GM18951 (cell line): Measurements from ENCODE around the gene GCHFR.

Experiments used
- POLR2A ChIP-seq: IDR thresholded peaks from 4 replicates; pipeline ENCODE4 v1.6.1; 2011; ENCODE audit warnings: mild to moderate bottlenecking; ENCODE audit not compliant: insufficient read length, insufficient read depth; ENCODE audit errors: extremely low read depth
- in situ Hi-C: fragments of 300-500 bp; cut with MboI; formaldehyde crosslinking; loops from one replicate; pipeline ENCODE4 v1.12.0; 2022; ENCODE audit warnings: low sequenced_read_pairs, mixed read lengths, inconsistent platforms; ENCODE audit not compliant: unreplicated experiment

Gene GCHFR

DNA sequence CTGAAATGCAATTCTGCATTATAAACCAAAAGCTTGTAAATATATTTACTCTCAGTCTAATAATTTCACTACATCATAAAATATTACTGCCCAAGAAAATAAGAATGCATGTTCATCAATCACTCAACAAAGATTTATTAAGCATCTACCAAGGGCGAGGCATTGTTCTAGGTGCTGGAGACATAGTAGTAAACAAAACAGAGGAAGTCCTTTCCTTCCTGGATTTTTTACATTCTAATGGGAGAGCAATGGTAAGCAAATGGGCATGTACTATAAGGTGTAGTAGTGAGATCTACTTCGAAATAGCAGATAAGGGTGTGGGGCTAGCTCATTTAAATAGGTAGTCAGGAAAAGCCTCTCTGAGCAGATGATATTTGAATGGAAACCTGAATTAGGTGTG, 32.2 kb downstream of the GCHFR start:
- in situ Hi-C loops = no loop called here
- no peak for TF ChIP-seq POLR2A

GRCh38 chr15:40796512-40796911, 32.6 kb downstream of the GCHFR start:
- in situ Hi-C loops = no loop called here

DNA sequence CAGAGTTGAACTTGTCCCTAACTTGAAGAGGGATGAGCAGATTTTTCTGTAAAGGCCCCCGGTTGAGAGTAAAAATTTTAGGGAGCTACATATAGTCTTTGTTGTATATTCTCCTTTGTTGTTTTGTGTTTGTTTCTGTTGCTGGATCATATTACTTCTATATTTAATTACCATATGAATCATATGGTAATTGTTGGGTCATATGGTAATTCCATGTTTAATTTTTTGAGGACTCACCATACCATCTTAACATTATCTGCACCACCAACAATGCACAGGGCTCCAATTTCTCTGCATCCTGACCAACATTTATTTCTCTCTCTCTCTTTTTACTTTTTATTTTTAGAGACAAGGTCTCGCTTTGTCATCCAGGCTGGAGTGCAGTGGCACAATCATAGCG, 35.7 kb downstream of the GCHFR start:
- in situ Hi-C loops = no loop called here

More at GRCh38 chr15:40796512-40796911, 32.6 kb downstream of the GCHFR start:
- TF ChIP-seq POLR2A = no peak

DNA sequence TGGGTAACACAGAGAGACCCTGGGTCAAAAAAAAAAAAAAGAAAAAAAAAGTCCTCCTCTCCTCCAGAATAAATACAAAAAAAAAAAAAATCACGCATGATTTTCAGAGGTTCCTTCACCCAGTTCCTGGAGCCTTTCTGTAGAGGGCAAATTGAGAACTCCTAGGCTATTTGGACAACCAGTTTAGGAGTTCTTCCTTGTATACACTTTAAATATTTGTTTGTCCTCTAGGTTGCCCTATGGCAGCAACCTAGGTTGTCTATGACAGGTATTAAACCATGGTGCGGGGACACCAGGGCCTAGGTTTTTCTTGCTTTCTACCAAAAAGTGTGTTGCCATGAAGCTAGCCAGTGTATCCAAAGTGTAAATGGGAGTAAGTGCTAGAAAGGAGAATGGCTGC, 39.2 kb downstream of the GCHFR start:
- TF ChIP-seq POLR2A = no peak
- in situ Hi-C loops = no loop called here

More for the DNA sequence above, 35.7 kb downstream of the GCHFR start:
- no peak for TF ChIP-seq POLR2A

- no peak for TF ChIP-seq POLR2A
- in situ Hi-C loops = no loop called here
Measured at GRCh38 chr15:40803688-40804087, 39.8 kb downstream of the GCHFR start.

GRCh38 chr15:40806672-40807027, 42.8 kb downstream of the GCHFR start:
- TF ChIP-seq POLR2A = no peak

DNA sequence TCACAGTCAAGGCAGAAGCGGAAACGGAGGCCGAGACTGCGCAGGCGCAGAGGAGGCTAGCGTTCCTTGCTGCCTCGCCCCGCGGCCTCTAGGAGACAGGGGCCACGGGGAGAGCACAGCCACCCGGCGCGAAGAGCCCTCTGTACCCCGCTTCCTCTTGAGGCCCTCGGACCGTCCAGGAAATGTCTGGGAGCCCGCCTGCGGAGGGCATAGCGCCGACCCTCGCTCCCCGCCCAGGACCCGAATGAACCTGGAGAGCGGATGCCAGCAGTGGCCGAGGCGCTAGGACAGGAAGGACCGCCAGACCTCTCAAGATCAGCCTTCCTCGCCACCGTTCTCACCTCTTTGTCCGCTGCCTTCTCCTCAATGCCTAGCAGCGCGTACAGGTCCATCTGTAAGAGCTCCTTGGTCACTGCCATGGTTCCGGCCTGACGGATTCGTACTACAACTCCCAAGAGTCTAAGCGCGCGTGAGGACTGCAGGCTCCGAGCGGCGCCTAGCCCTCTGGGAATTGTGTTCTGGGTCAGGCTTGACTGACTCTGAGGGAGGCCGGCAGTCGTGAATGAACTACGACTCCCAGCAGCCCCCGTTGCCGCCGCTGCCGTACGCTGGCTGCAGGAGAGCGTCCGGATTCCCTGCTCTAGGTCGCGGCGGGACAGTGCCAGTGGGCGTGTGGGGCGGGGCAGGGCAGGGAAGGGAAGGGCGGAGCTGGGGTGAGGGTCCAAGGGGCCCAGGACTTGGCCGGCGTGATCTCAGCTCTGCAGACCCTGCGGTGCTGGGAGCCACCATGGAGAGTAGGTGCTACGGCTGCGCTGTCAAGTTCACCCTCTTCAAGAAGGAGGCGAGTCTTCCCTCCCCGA, 43.4 kb downstream of the GCHFR start, which contains the start of the genes DNAJC17 and ZFYVE19:
TSS of gene DNAJC17 (minus strand) at position 446 of the 860 bp plus-strand sequence. CDS start at position 419, 27 bp downstream.
TSS of gene ZFYVE19 (plus strand) at position 62 of the 860 bp plus-strand sequence. CDS start at position 563, 501 bp downstream.
- TF ChIP-seq POLR2A = peak; percentile 91
- in situ Hi-C loops = no loop called here

More at GRCh38 chr15:40806672-40807027, 42.8 kb downstream of the GCHFR start:
- in situ Hi-C loops = no loop called here

- TF ChIP-seq POLR2A = no peak
- in situ Hi-C loops = no loop called here
Measured at GRCh38 chr15:40807888-40808461, 44.1 kb downstream of the GCHFR start.

DNA sequence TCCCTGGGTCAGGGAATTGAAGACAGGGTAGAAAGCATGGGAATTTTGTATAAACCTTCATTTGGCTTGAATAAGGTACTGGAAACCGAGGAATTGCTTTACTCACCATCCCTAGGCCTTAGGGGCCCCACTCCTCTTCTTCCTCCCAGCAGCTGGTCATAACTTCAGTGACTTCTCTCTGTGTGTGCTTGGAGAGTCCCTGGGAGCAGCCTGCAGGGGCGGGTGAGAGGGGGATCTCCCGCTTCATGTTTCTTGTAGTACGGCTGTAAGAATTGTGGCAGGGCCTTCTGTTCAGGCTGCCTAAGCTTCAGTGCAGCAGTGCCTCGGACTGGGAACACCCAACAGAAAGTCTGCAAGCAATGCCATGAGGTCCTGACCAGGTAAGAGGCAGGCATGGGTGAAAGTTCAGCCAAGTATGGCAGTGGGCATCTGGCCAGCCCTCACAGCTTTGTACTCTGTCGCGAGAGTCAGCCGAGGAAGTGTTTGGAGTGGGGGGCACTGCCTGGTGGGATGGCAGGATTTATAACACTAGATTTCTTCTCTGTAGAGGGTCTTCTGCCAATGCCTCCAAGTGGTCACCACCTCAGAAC, 45.1 kb downstream of the GCHFR start:
- TF ChIP-seq POLR2A = no peak
- in situ Hi-C loops = no loop called here

DNA sequence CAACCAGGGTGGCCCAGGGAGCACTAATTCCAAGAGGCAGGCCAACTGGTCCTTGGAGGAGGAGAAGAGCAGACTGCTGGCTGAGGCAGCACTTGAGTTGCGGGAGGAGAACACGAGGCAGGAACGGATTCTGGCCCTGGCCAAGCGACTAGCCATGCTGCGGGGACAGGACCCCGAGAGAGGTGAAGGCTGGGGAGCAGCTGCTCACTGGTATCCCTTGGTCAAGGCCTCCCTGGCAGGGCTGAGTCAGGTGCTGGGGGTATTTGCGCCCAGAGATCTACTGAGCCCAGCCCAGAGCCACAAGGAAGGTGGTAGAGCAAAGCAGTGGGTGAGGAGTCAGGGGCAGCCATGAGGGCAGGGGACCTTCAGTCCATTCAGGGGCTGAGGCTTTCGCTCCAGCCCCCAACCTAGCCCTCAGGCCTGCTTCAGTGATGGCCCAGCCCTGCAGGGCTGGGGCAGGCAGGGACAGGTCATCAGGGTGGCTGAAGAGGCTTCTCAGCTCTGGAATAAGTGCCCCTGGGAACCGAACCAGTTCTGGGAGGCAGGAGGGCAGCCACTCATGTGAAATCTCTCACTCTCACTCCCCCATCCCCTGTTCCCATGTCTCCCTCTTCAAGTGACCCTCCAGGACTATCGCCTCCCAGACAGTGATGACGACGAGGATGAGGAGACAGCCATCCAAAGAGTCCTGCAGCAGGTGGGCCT, 49.0 kb downstream of the GCHFR start:
- TF ChIP-seq POLR2A = no peak
- in situ Hi-C loops = no loop called here

GRCh38 chr15:40815042-40815698, 51.3 kb downstream of the GCHFR start:
- no peak for TF ChIP-seq POLR2A
- in situ Hi-C loops = no loop called here
